ENCODE results near the gene NAA16.

GRCh38 chr13:41326661-41327060 is 15.6 kb downstream of the NAA16 start:
- no peak for TF ChIP-seq CTCF (conservative IDR thresholded peaks at IDR 0.05; ENCODE audit: low read depth, low read length)
- no peak for TF ChIP-seq EZH2 (IDR thresholded peaks at IDR 0.05; ENCODE audit: borderline replicate concordance, low read depth, low read length, poor library complexity, severe bottlenecking)
